Measurements from ENCODE around the gene SLC5A2. TPM values are rescaled to one million over a fixed set of nuclear protein-coding genes. Genes with fewer than 3 reads are reported as not detected.
"Not testable (repeated sequence)": the region's sequence is repeated elsewhere in the genome, so short reads cannot be mapped to it uniquely, and the experiment has no call there.

Gene SLC5A2
- total and polyA plus RNA-seq, 2 donors from 2014 or later, result 4.8 to 208 TPM

DNA sequence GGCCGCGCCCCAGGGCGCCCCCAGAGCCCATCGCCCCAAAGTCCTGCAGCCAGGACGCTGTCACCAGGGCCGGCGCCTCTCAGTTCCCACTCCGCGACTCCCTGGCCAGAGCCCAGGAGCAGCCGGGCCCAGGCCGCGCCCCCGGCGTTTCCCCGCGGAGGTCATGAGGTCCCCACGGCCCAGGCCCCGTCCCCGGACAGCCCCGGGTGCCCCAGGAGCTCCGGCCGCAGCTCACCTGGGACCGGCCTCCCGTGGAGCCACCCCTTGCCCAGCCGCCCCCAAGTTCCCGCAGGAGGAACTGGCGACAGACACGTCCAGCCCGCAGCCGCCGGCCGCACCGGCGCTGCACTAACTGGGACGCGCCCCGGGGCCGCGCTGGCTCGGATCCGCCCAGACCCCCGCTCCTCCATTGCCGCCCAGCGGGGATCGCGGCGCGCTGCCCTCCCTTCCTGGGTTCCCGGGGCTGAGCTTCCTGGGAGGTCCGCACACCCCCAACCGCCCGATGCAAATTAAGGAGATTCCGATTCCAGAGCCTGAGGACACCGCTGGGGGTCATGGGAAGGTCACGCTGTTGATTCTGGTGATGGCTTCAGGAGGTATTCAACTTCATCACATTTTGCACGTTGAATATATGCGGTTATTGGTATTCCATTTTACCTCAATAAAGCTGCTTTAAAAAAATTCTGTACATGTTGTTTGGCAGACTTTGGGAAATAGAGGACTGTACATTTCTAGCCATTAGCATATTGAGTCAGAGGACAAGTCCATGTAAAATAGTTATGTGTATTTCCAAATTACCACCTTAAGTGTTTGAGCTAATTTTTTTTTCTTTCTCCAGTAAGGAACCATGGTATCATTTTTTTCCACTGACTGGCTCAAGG is 54.7 kb downstream of the SLC5A2 start:
- intact Hi-C loops (cut with DNase I), result no loop called here
- Histone ChIP-seq H3K9ac (ENCODE audit: low read length in 3 of 3) (no peak overlapping the region), H3K9me3 (ENCODE audit: control insufficient read depth in 2 of 3, insufficient read depth in 1 of 3, low read length in 3 of 3) (no peaks in the 10 kb centered on the region), H3K4me3 (ENCODE audit: low read length in 3 of 3) (peak overlapping the region; percentile 7 to 46 (median 37)), H3K27me3 (ENCODE audit: control insufficient read depth, insufficient read depth, low read length) (no peaks in the 10 kb centered on the region), H3K27ac (ENCODE audit: low read depth in 2 of 2, low read length in 2 of 2) (no peak overlapping the region), H3K4me1 (ENCODE audit: control insufficient read depth in 2 of 3, insufficient read depth in 2 of 3, low read depth in 1 of 3, low read length in 3 of 3) (no peaks in the 10 kb centered on the region), H3K36me3 (ENCODE audit: control insufficient read depth in 2 of 3, insufficient read depth in 3 of 3, low read length in 3 of 3) (no peaks in the 10 kb centered on the region)
- FAIRE-seq, result no peak
- DNase-seq, result peak; percentile 57 to 70 (median 64)
- TF ChIP-seq, protein P1, sequence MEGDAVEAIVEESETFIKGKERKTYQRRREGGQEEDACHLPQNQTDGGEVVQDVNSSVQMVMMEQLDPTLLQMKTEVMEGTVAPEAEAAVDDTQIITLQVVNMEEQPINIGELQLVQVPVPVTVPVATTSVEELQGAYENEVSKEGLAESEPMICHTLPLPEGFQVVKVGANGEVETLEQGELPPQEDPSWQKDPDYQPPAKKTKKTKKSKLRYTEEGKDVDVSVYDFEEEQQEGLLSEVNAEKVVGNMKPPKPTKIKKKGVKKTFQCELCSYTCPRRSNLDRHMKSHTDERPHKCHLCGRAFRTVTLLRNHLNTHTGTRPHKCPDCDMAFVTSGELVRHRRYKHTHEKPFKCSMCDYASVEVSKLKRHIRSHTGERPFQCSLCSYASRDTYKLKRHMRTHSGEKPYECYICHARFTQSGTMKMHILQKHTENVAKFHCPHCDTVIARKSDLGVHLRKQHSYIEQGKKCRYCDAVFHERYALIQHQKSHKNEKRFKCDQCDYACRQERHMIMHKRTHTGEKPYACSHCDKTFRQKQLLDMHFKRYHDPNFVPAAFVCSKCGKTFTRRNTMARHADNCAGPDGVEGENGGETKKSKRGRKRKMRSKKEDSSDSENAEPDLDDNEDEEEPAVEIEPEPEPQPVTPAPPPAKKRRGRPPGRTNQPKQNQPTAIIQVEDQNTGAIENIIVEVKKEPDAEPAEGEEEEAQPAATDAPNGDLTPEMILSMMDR (IDR thresholded peaks at IDR 0.05; ENCODE audit: borderline replicate concordance, extremely low read depth, insufficient read depth), result no peak

DNA sequence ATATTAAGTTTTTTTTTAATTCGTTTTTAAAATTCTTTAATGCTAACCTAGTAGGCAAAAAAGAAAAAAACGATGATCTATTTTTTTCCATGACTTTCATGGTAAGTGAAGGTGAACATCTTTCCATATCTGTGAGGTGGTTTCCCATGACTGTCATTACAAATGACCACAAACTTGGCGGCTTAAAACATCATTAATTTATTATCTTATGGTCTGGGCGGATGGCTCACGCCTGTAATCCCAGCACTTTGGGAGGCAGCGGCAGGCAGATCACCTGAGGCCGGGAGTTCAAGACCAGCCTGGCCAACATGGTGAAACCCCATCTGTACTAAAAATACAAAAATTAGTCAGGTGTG is 55.3 kb downstream of the SLC5A2 start:
- H3K27me3 ChIP-seq (ENCODE audit: control insufficient read depth, insufficient read depth, low read length); intact Hi-C loops (cut with DNase I); H3K36me3 ChIP-seq (ENCODE audit: control insufficient read depth in 2 of 3, insufficient read depth in 3 of 3, low read length in 3 of 3); DNase-seq; H3K4me3 ChIP-seq (ENCODE audit: low read length in 3 of 3); H3K4me1 ChIP-seq (ENCODE audit: control insufficient read depth in 2 of 3, insufficient read depth in 2 of 3, low read depth in 1 of 3, low read length in 3 of 3); FAIRE-seq; H3K27ac ChIP-seq (ENCODE audit: low read depth in 2 of 2, low read length in 2 of 2); H3K9ac ChIP-seq (ENCODE audit: low read length in 3 of 3); H3K9me3 ChIP-seq (ENCODE audit: control insufficient read depth in 2 of 3, insufficient read depth in 1 of 3, low read length in 3 of 3): not testable (repeated sequence)

DNA sequence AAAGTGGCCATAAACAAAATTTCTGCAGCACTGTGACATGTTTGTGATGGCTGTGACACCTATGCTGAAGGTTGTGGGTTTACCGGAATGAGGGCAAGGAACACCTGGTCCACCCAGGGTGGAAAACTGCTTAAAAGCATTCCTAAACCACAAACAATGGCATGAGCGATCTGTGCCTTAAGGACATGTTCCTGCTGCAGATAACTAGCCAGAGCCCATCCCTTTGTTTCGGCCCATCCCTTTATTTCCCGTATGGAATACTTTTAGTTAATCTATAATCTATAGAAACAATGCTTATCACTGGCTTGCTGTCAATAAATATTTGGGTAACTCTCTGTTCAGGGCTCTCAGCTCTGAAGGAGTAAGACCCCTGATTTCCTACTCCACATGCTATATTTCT is 56.8 kb downstream of the SLC5A2 start:
- H3K27ac ChIP-seq (ENCODE audit: low read depth in 2 of 2, low read length in 2 of 2); H3K4me3 ChIP-seq (ENCODE audit: low read length in 3 of 3); H3K27me3 ChIP-seq (ENCODE audit: control insufficient read depth, insufficient read depth, low read length); intact Hi-C loops (cut with DNase I); FAIRE-seq; H3K36me3 ChIP-seq (ENCODE audit: control insufficient read depth in 2 of 3, insufficient read depth in 3 of 3, low read length in 3 of 3); H3K4me1 ChIP-seq (ENCODE audit: control insufficient read depth in 2 of 3, insufficient read depth in 2 of 3, low read depth in 1 of 3, low read length in 3 of 3); H3K9me3 ChIP-seq (ENCODE audit: control insufficient read depth in 2 of 3, insufficient read depth in 1 of 3, low read length in 3 of 3); H3K9ac ChIP-seq (ENCODE audit: low read length in 3 of 3); DNase-seq: not testable (repeated sequence)

Other genes starting within 250 kb of the SLC5A2 start
- gene ITGAM, start 223.1 kb upstream of the SLC5A2 start, total RNA-seq, result 18.9 TPM
- gene ITGAM, start 223.1 kb upstream of the SLC5A2 start, polyA plus RNA-seq (ENCODE audit: insufficient read depth, low read depth, low replicate concordance), result 1.2 TPM
- gene ITGAX, start 127.9 kb upstream of the SLC5A2 start, total RNA-seq, result 11.9 TPM
- 0.37 TPM for gene ITGAX, start 127.9 kb upstream of the SLC5A2 start, polyA plus RNA-seq (ENCODE audit: insufficient read depth, low read depth, low replicate concordance)
- gene ITGAD, start 89.8 kb upstream of the SLC5A2 start, total RNA-seq, result 0.13 TPM
- gene ITGAD, start 89.8 kb upstream of the SLC5A2 start, polyA plus RNA-seq (ENCODE audit: insufficient read depth, low read depth, low replicate concordance), result not detected
- not detected for gene COX6A2, start 54.8 kb upstream of the SLC5A2 start, total RNA-seq
- gene COX6A2, start 54.8 kb upstream of the SLC5A2 start, polyA plus RNA-seq (ENCODE audit: insufficient read depth, low read depth, low replicate concordance), result 5.5 TPM
- 1.4 TPM for gene ZNF843, start 40.3 kb upstream of the SLC5A2 start, total RNA-seq
- 0.67 TPM for gene ZNF843, start 40.3 kb upstream of the SLC5A2 start, polyA plus RNA-seq (ENCODE audit: insufficient read depth, low read depth, low replicate concordance)
- gene ARMC5, start 23.6 kb upstream of the SLC5A2 start, total RNA-seq, result 9.6 TPM
- gene ARMC5, start 23.6 kb upstream of the SLC5A2 start, polyA plus RNA-seq (ENCODE audit: insufficient read depth, low read depth, low replicate concordance), result 10.9 TPM
- gene TGFB1I1, start 11.0 kb upstream of the SLC5A2 start, total RNA-seq, result 54.4 TPM
- gene TGFB1I1, start 11.0 kb upstream of the SLC5A2 start, polyA plus RNA-seq (ENCODE audit: insufficient read depth, low read depth, low replicate concordance), result 27.5 TPM
- 69.2 TPM for gene RUSF1, start 25.3 kb downstream of the SLC5A2 start, total RNA-seq
- gene RUSF1, start 25.3 kb downstream of the SLC5A2 start, polyA plus RNA-seq (ENCODE audit: insufficient read depth, low read depth, low replicate concordance), result 51.8 TPM
- gene AHSP, start 44.8 kb downstream of the SLC5A2 start, total RNA-seq, result not detected
- gene AHSP, start 44.8 kb downstream of the SLC5A2 start, polyA plus RNA-seq (ENCODE audit: insufficient read depth, low read depth, low replicate concordance), result not detected